HL-60/S4 treated with retinoic acid at 250 ng/mL for 4 days and 3 days (cell line): Measurements from ENCODE around the gene GLDC.
"Not testable (repeated sequence)": the region's sequence is repeated elsewhere in the genome, so short reads cannot be mapped to it uniquely, and the experiment has no call there.

Experiments
- in situ Hi-C: fragments of 300-500 bp; cut with MboI; formaldehyde crosslinking; loops from 2 replicates; pipeline ENCODE4 v1.7.0; 2022; ENCODE audit warnings: low sequenced_read_pairs

Gene GLDC

GRCh38 chr9:6645355-6646292, at the start of gene GLDC:
Gene GLDC (minus strand): TSS chr9:6645729. CDS start chr9:6645499, 230 bp downstream.
- in situ Hi-C loops, result no loop called here

GRCh38 chr9:6692881-6693361, 47.4 kb upstream of the GLDC start:
- in situ Hi-C loops, result no loop called here

- in situ Hi-C loops, result no loop called here
These were observed 46.9 kb upstream of the GLDC start for GRCh38 chr9:6692433-6692832.

GRCh38 chr9:6690675-6691070, 45.1 kb upstream of the GLDC start:
- in situ Hi-C loops, result not testable (repeated sequence)

GRCh38 chr9:6689893-6690674, 44.6 kb upstream of the GLDC start:
- in situ Hi-C loops, result no loop called here

GRCh38 chr9:6687180-6687579, 41.7 kb upstream of the GLDC start:
- in situ Hi-C loops, result no loop called here

- in situ Hi-C loops, result no loop called here
These were observed 40.9 kb upstream of the GLDC start for GRCh38 chr9:6686396-6686795.

GRCh38 chr9:6681957-6682501, 36.5 kb upstream of the GLDC start:
- in situ Hi-C loops, result no loop called here

GRCh38 chr9:6681147-6681956, 35.8 kb upstream of the GLDC start:
- in situ Hi-C loops, result no loop called here

- in situ Hi-C loops, result no loop called here
These were observed 35.2 kb upstream of the GLDC start for GRCh38 chr9:6680797-6681146.

GRCh38 chr9:6677803-6678202, 32.3 kb upstream of the GLDC start:
- in situ Hi-C loops, result no loop called here

GRCh38 chr9:6676254-6676921, 30.9 kb upstream of the GLDC start:
- in situ Hi-C loops, result no loop called here

- in situ Hi-C loops, result no loop called here
These were observed 29.7 kb upstream of the GLDC start for GRCh38 chr9:6675268-6675667.

- in situ Hi-C loops, result no loop called here
These were observed 27.9 kb upstream of the GLDC start for GRCh38 chr9:6673326-6674025.

- in situ Hi-C loops, result no loop called here
These were observed 26.6 kb upstream of the GLDC start for GRCh38 chr9:6672118-6672517.

- in situ Hi-C loops, result no loop called here
These were observed 25.9 kb upstream of the GLDC start for GRCh38 chr9:6671416-6671815.

GRCh38 chr9:6669881-6670280, 24.4 kb upstream of the GLDC start:
- in situ Hi-C loops, result no loop called here

- in situ Hi-C loops, result no loop called here
These were observed 22.2 kb upstream of the GLDC start for GRCh38 chr9:6667633-6668280.

- in situ Hi-C loops, result no loop called here
These were observed 21.6 kb upstream of the GLDC start for GRCh38 chr9:6667080-6667479.
